Cardiac muscle cell (in vitro differentiated cells and primary cell): ENCODE data around the gene VSIR. TPM values are rescaled to one million over a fixed set of nuclear protein-coding genes. Genes with fewer than 3 reads are reported as not detected.

Source experiments
- DNase-seq, 2 donors: peaks; one replicate each; pipeline versions ENCODE4 v3.0.0 to v3.0.0-alpha.2; 2010 to 2017; ENCODE audit warnings: low read depth in 1 of 2, low spot score in 1 of 2
- H3K27ac ChIP-seq: fragments of 200-600 bp; sonication (generic); 2 replicates; pipeline ENCODE4 v1.5.1; 2016
- H3K27me3 ChIP-seq: fragments of 200-600 bp; sonication (generic); 2 replicates; pipeline ENCODE4 v1.6.0; 2016; ENCODE audit warnings: control low read depth
- H3K36me3 ChIP-seq: fragments of 200-600 bp; sonication (generic); 2 replicates; pipeline ENCODE4 v1.5.1; 2016; ENCODE audit warnings: control low read depth
- H3K4me1 ChIP-seq: fragments of 200-600 bp; sonication (generic); 2 replicates; pipeline ENCODE4 v1.8.1; 2017; ENCODE audit warnings: low read depth, mild to moderate bottlenecking, mixed run types
- H3K4me3 ChIP-seq: fragments of 200-600 bp; sonication (generic); 2 replicates; pipeline ENCODE4 v1.5.1; 2016; ENCODE audit warnings: mild to moderate bottlenecking
- H3K9me3 ChIP-seq: fragments of 200-600 bp; sonication (generic); 2 replicates; pipeline ENCODE4 v1.5.1; 2017; ENCODE audit warnings: low read depth, mild to moderate bottlenecking, control low read depth
- CTCF ChIP-seq: IDR thresholded peaks from 2 replicates; pipeline ENCODE4 v1.5.1; 2012; ENCODE audit warnings: low read depth, mild to moderate bottlenecking, low read length
- polyA plus RNA-seq: library from polyadenylated mRNA; unstranded; fragments of >200 nt; fragmentation: Nextera tagmentation; extraction: Ambion mirVana; gene quantifications from 2 replicates; pipeline ENCODE4 v1.2.1, GENCODE V29; 2016
- total RNA-seq: library from RNA; depleted of rRNA; stranded (reverse); fragments of >200 nt; gene quantifications from 2 replicates; pipeline ENCODE4 v1.2.3, GENCODE V29; 2016

VSIR gene
- total and polyA plus RNA-seq, 2 experiments from 2014 or later: 1.7 to 1.8 TPM

GRCh38 chr10:71763352-71764127 lies 9.8 kb downstream of the VSIR start:
- H3K4me3 ChIP-seq: no peak overlapping the region
- H3K27me3 ChIP-seq: no peaks in the 10 kb centered on the region
- H3K27ac ChIP-seq: no peak overlapping the region
- no peaks in the 10 kb centered on the region for H3K9me3 ChIP-seq
- no peak for TF ChIP-seq CTCF
- no peak for DNase-seq
- H3K36me3 ChIP-seq: no peaks in the 10 kb centered on the region
- no peaks in the 10 kb centered on the region for H3K4me1 ChIP-seq

GRCh38 chr10:71762324-71762723 lies 11.0 kb downstream of the VSIR start:
- TF ChIP-seq CTCF: no peak
- H3K4me3 ChIP-seq: no peak overlapping the region
- H3K27ac ChIP-seq: no peak overlapping the region
- H3K27me3 ChIP-seq: no peaks in the 10 kb centered on the region
- no peaks in the 10 kb centered on the region for H3K36me3 ChIP-seq
- DNase-seq: no peak
- no peaks in the 10 kb centered on the region for H3K4me1 ChIP-seq
- no peaks in the 10 kb centered on the region for H3K9me3 ChIP-seq

GRCh38 chr10:71761541-71762113 lies 11.7 kb downstream of the VSIR start:
- Histone ChIP-seq H3K27ac (no peak overlapping the region), H3K9me3 (no peaks in the 10 kb centered on the region), H3K4me3 (no peak overlapping the region), H3K4me1 (no peaks in the 10 kb centered on the region), H3K27me3 (no peaks in the 10 kb centered on the region), H3K36me3 (no peaks in the 10 kb centered on the region)
- no peak for DNase-seq
- no peak for TF ChIP-seq CTCF

- Histone ChIP-seq H3K4me3 (no peak overlapping the region), H3K27ac (no peak overlapping the region), H3K27me3 (no peaks in the 10 kb centered on the region), H3K9me3 (no peaks in the 10 kb centered on the region), H3K4me1 (no peaks in the 10 kb centered on the region), H3K36me3 (no peaks in the 10 kb centered on the region)
- TF ChIP-seq CTCF: no peak
- no peak for DNase-seq
Measured at GRCh38 chr10:71761105-71761511, 12.2 kb downstream of the VSIR start.

- Histone ChIP-seq H3K4me1 (peaks cover 5% of the 10 kb centered on the region), H3K9me3 (no peaks in the 10 kb centered on the region), H3K36me3 (no peaks in the 10 kb centered on the region), H3K27me3 (no peaks in the 10 kb centered on the region), H3K4me3 (no peak overlapping the region), H3K27ac (no peak overlapping the region)
- no peak for DNase-seq
- no peak for TF ChIP-seq CTCF
Measured at GRCh38 chr10:71757399-71757922, 15.9 kb downstream of the VSIR start.
